Measurements from ENCODE around the gene PARVB.

DNA sequence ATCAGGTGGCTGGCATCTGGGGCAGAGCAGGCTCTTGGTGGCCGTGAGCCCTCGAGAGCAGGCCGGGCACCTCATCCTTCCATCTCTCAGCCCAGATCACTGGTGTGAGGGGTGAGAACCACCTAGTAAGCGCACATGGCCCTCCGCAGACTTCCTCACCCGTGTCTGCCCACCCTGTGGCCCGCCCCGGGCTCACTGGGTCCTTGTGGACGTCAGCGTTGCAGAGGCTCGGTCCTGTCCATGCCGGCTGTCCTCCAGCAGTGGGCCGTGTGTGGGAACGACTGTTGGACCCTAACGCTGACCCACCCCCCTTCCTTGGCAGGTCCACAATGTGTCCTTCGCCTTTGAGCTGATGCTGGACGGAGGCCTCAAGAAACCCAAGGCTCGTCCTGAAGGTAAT, 139.4 kb downstream of the PARVB start:
- TF ChIP-seq EZH2 (IDR thresholded peaks at IDR 0.05; ENCODE audit: borderline replicate concordance), result no peak
- TF ChIP-seq, protein P1, sequence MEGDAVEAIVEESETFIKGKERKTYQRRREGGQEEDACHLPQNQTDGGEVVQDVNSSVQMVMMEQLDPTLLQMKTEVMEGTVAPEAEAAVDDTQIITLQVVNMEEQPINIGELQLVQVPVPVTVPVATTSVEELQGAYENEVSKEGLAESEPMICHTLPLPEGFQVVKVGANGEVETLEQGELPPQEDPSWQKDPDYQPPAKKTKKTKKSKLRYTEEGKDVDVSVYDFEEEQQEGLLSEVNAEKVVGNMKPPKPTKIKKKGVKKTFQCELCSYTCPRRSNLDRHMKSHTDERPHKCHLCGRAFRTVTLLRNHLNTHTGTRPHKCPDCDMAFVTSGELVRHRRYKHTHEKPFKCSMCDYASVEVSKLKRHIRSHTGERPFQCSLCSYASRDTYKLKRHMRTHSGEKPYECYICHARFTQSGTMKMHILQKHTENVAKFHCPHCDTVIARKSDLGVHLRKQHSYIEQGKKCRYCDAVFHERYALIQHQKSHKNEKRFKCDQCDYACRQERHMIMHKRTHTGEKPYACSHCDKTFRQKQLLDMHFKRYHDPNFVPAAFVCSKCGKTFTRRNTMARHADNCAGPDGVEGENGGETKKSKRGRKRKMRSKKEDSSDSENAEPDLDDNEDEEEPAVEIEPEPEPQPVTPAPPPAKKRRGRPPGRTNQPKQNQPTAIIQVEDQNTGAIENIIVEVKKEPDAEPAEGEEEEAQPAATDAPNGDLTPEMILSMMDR (IDR thresholded peaks at IDR 0.05; ENCODE audit: poor library complexity), result no peak
- TF ChIP-seq EZH2phosphoT487 (IDR thresholded peaks at IDR 0.05; ENCODE audit: low read depth, severe bottlenecking, unreplicated experiment), result no peak
